ENCODE data around the gene EMC8.

EMC8 gene

GRCh38 chr16:85799497-85800320 lies at the start of gene EMC8, which contains the start of gene COX4I1:
TSS of gene EMC8 (minus strand) at chr16:85799544. CDS start at chr16:85799295, 249 bp downstream.
TSS of gene COX4I1 (plus strand) at chr16:85799695. CDS start at chr16:85801206, 1,511 bp downstream.
- CTCF ChIA-PET = interaction anchor here (1.3 kb wide), 1 partner anchor 20 kb away, joined by 4 read pairs; no protein-coding TSS in a partner anchor
- TF ChIP-seq ELF4 (IDR thresholded peaks at IDR 0.05) (peak; percentile 66), FOXM1 (IDR thresholded peaks at IDR 0.05; ENCODE audit: borderline replicate concordance) (no peak), CTBP1 (IDR thresholded peaks at IDR 0.05; ENCODE audit: borderline replicate concordance) (no peak), L3MBTL2 (conservative IDR thresholded peaks at IDR 0.05) (no peak), SP1 (IDR thresholded peaks at IDR 0.05) (no peak), ZNF384 (IDR thresholded peaks at IDR 0.05) (no peak), ARNT (IDR thresholded peaks at IDR 0.05) (no peak), TARDBP (IDR thresholded peaks at IDR 0.05) (no peak), BHLHE40 (IDR thresholded peaks at IDR 0.05; ENCODE audit: borderline replicate concordance) (no peak)
- POLR2A ChIA-PET = interaction anchor here (0.6 to 1.1 kb wide), 3 partner anchors 9 to 14 kb away, joined by 3 to 4 read pairs (median 3); no protein-coding TSS in a partner anchor
- DNase-seq (ENCODE audit: extremely low spot score) = peak; percentile 92

- POLR2A ChIA-PET = no interaction called here
- CTCF ChIA-PET = interaction anchor here (0.6 to 1.1 kb wide), 3 partner anchors 27 to 85 kb away, joined by 3 to 5 read pairs (median 3); no protein-coding TSS in a partner anchor
- DNase-seq (ENCODE audit: extremely low spot score) = no peak
- TF ChIP-seq L3MBTL2 (conservative IDR thresholded peaks at IDR 0.05) (no peak), FOXK2 (IDR thresholded peaks at IDR 0.05) (no peak), CTBP1 (IDR thresholded peaks at IDR 0.05; ENCODE audit: borderline replicate concordance) (no peak), FOXM1 (IDR thresholded peaks at IDR 0.05; ENCODE audit: borderline replicate concordance) (no peak), HDGF (IDR thresholded peaks at IDR 0.05; ENCODE audit: borderline replicate concordance) (no peak), ARNT (IDR thresholded peaks at IDR 0.05) (no peak), SUZ12 (IDR thresholded peaks at IDR 0.05) (no peak)
These were observed 49.6 kb upstream of the EMC8 start for GRCh38 chr16:85848986-85849385.

- TF ChIP-seq PKNOX1 (IDR thresholded peaks at IDR 0.05) = no peak
- no peak for TF ChIP-seq NFRKB (IDR thresholded peaks at IDR 0.05)
- TF ChIP-seq FOXM1 (IDR thresholded peaks at IDR 0.05; ENCODE audit: borderline replicate concordance) = no peak
- TF ChIP-seq ELF4 (IDR thresholded peaks at IDR 0.05) = no peak
- no peak for TF ChIP-seq BHLHE40 (IDR thresholded peaks at IDR 0.05; ENCODE audit: borderline replicate concordance)
- no peak for TF ChIP-seq FOXK2 (IDR thresholded peaks at IDR 0.05)
- no peak for TF ChIP-seq L3MBTL2 (conservative IDR thresholded peaks at IDR 0.05)
- TF ChIP-seq HDGF (IDR thresholded peaks at IDR 0.05; ENCODE audit: borderline replicate concordance) = no peak
- TF ChIP-seq ARNT (IDR thresholded peaks at IDR 0.05) = no peak
- TF ChIP-seq ZNF384 (IDR thresholded peaks at IDR 0.05) = no peak
- no peak for DNase-seq (ENCODE audit: extremely low spot score)
- ChIA-PET CTCF (interaction anchor here (0.6 kb wide), 1 partner anchor 47 kb away, joined by 3 read pairs; no protein-coding TSS in a partner anchor), POLR2A (no interaction called here)
These were observed 48.6 kb upstream of the EMC8 start for GRCh38 chr16:85847681-85848601.

- POLR2A ChIA-PET = no interaction called here
- DNase-seq (ENCODE audit: extremely low spot score) = no peak
- CTCF ChIA-PET = interaction anchor here (0.6 kb wide), 1 partner anchor 46 kb away, joined by 3 read pairs; no protein-coding TSS in a partner anchor
- no peak for TF ChIP-seq ZNF384 (IDR thresholded peaks at IDR 0.05)
- TF ChIP-seq TARDBP (IDR thresholded peaks at IDR 0.05) = no peak
- no peak for TF ChIP-seq FOXM1 (IDR thresholded peaks at IDR 0.05; ENCODE audit: borderline replicate concordance)
- TF ChIP-seq SP1 (IDR thresholded peaks at IDR 0.05) = no peak
- no peak for TF ChIP-seq HDGF (IDR thresholded peaks at IDR 0.05; ENCODE audit: borderline replicate concordance)
- no peak for TF ChIP-seq PKNOX1 (IDR thresholded peaks at IDR 0.05)
- no peak for TF ChIP-seq L3MBTL2 (conservative IDR thresholded peaks at IDR 0.05)
These were observed 47.7 kb upstream of the EMC8 start for GRCh38 chr16:85847036-85847435.

- DNase-seq (ENCODE audit: extremely low spot score) = no peak
- no peak for TF ChIP-seq HDGF (IDR thresholded peaks at IDR 0.05; ENCODE audit: borderline replicate concordance)
- TF ChIP-seq ELF4 (IDR thresholded peaks at IDR 0.05) = no peak
- TF ChIP-seq LEF1 (IDR thresholded peaks at IDR 0.05; ENCODE audit: borderline replicate concordance) = no peak
- no peak for TF ChIP-seq ZNF384 (IDR thresholded peaks at IDR 0.05)
- no peak for TF ChIP-seq FOXK2 (IDR thresholded peaks at IDR 0.05)
- TF ChIP-seq PKNOX1 (IDR thresholded peaks at IDR 0.05) = no peak
- TF ChIP-seq ARNT (IDR thresholded peaks at IDR 0.05) = no peak
- no peak for TF ChIP-seq CTBP1 (IDR thresholded peaks at IDR 0.05; ENCODE audit: borderline replicate concordance)
- TF ChIP-seq BHLHE40 (IDR thresholded peaks at IDR 0.05; ENCODE audit: borderline replicate concordance) = no peak
- TF ChIP-seq SP1 (IDR thresholded peaks at IDR 0.05) = no peak
- no peak for TF ChIP-seq NFRKB (IDR thresholded peaks at IDR 0.05)
- no peak for TF ChIP-seq FOXM1 (IDR thresholded peaks at IDR 0.05; ENCODE audit: borderline replicate concordance)
- TF ChIP-seq TARDBP (IDR thresholded peaks at IDR 0.05) = no peak
- TF ChIP-seq FOXA1 (IDR thresholded peaks at IDR 0.05) = no peak
- ChIA-PET CTCF (interaction anchor here (0.6 kb wide), 1 partner anchor 138 kb away, joined by 3 read pairs; no protein-coding TSS in a partner anchor), POLR2A (no interaction called here)
These were observed 47.1 kb upstream of the EMC8 start for GRCh38 chr16:85846461-85846860.
